ENCODE results near the gene KCTD15.

The KCTD15 gene

DNA sequence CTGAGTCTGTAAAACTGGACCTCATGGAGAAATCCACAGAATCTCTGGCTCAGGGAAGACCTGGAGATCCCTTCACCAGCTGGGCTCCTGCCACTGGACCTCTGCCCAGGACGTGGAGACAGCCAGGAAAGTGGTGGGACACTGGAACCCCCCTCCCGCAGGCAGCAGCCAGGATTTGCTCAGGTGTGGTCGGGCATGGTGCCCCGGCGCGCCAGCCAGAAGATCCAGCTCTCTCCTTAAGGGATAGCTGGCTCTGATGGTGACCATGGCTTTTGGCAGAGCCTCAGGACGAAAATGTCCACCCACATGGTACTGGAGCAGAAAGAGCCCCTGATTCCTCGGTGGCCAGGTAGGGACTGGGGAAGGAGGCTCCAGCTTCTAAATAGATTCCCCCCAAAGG, 26.6 kb upstream of the KCTD15 start:
- no peak for DNase-seq (ENCODE audit: extremely low spot score, insufficient read length, low read depth)
- FAIRE-seq, result no peak

GRCh38 chr19:33771384-33772101, 25.1 kb upstream of the KCTD15 start:
- FAIRE-seq (peak; percentile 47), DNase-seq (ENCODE audit: extremely low spot score, insufficient read length, low read depth) (peak; percentile 38)

DNA sequence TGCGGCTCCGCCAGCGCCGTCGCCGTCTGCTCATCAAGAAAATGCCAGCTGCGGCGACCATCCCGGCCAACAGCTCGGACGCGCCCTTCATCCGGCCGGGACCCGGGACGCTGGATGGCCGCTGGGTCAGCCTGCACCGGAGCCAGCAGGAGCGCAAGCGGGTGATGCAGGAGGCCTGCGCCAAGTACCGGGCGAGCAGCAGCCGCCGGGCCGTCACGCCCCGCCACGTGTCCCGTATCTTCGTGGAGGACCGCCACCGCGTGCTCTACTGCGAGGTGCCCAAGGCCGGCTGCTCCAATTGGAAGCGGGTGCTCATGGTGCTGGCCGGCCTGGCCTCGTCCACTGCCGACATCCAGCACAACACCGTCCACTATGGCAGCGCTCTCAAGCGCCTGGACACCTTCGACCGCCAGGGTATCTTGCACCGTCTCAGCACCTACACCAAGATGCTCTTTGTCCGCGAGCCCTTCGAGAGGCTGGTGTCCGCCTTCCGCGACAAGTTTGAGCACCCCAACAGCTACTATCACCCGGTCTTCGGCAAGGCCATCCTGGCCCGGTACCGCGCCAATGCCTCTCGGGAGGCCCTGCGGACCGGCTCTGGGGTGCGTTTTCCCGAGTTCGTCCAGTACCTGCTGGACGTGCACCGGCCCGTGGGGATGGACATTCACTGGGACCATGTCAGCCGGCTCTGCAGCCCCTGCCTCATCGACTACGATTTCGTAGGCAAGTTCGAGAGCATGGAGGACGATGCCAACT, 24.4 kb upstream of the KCTD15 start:
- DNase-seq (ENCODE audit: extremely low spot score, insufficient read length, low read depth) (no peak), FAIRE-seq (no peak)

DNA sequence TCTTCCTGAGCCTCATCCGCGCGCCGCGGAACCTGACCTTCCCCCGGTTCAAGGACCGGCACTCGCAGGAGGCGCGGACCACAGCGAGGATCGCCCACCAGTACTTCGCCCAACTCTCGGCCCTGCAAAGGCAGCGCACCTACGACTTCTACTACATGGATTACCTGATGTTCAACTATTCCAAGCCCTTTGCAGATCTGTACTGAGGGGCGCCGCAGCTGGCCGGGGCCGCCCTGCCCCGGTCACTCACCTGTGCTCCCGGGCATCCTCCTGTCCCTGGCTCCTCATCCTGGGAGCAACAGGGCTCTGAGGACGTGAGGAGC, 23.9 kb upstream of the KCTD15 start:
- FAIRE-seq (no peak), DNase-seq (ENCODE audit: extremely low spot score, insufficient read length, low read depth) (no peak)

- FAIRE-seq, result no peak
- DNase-seq (ENCODE audit: extremely low spot score, insufficient read length, low read depth), result no peak
Observed at GRCh38 chr19:33773704-33774624, 22.7 kb upstream of the KCTD15 start.

GRCh38 chr19:33774751-33775150, 21.9 kb upstream of the KCTD15 start:
- FAIRE-seq (no peak), DNase-seq (ENCODE audit: extremely low spot score, insufficient read length, low read depth) (no peak)

DNA sequence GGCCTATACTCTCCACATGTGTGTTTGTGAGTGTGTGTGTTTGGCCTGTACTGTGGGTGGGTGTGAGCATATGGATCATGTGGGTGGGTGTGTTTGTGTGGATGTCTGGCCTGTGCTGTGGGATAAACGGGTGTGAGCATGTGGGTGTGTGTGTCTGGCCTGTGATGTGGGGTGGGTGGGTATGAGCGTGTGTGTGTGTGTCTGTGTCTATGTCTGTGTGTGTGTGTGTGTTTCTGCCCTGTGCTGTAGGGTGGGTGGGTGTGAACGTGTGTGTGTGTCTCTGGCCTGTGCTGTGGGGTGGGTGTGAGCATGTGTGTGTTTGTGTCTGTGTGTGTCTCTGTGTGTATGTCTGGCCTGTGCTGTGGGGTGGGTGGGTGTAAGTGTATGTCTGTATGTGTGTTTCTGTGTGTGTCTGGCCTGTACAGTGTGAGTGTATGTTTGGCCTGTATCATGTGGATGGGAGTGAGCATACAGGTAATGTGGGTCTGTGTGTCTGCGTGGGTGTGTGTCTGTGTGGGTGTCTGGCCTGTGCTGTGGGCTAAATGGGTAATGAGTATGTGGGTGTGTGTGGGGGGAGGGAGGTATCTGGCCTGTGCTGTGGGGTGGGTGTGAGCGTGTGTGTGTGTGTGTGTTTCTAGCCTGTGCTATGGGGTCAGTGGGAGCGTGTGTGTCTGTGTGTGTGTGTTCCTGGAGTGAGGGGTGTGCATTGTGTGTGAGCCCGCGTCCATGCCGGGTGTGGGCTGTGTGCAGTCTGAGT, 20.8 kb upstream of the KCTD15 start:
- no peak for DNase-seq (ENCODE audit: extremely low spot score, insufficient read length, low read depth)
- no peak for FAIRE-seq

DNA sequence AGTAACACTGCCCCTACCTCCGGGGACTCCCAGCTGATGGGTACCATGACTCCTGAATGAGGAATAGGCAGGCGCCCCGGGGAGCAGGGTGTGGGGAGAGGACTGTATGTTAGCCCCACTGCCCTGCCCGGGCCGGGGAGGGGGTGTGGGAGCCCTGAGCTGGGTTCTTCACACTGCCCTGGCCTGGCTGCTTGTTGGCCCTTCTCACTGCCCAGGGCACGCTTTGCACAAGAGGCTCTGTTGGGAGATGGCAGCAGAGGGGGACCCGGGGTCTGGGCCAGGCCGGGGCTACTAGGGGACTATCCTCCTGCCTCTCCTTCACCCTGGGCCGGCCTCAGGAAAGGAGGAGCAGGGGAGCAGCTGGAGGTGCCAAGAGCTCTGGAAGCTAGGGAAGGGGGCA, 19.3 kb upstream of the KCTD15 start:
- FAIRE-seq (no peak), DNase-seq (ENCODE audit: extremely low spot score, insufficient read length, low read depth) (no peak)

- no peak for DNase-seq (ENCODE audit: extremely low spot score, insufficient read length, low read depth)
Observed at GRCh38 chr19:33777753-33778088, 18.9 kb upstream of the KCTD15 start.

DNA sequence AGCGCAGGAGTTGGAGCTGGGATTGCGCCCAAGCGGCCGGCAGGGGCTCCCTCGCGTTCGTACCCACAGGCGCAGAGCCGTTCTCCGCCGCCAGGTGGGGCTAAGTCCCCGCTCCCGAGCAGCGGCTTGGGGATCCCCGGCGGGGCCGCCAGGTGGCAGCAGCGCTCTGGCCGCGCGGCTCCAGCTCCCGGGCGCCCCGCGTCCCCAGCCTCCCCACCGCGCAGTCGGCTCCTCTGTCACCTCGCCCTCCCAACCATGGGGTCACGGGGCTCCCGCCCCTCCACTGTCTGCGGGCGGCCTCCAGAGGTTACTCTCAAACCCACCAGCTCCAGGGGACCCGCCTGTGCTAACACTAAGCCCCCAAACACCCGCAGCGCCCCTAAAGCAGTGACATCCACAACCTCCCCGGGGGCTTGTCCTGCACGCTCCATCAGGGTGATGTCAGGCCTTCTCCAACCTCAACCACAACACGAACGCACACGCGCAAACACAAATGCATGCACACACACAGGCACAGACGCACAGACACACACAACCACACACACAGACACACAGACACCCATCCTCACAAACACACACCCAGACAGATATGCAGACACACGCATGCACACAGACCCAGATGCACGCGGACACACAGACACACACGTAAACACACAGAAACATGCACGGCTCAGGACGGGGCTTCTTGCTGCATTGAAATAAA, 18.4 kb upstream of the KCTD15 start:
- FAIRE-seq, result peak; percentile 86
- DNase-seq (ENCODE audit: extremely low spot score, insufficient read length, low read depth), result peak; percentile 92

More at GRCh38 chr19:33777753-33778088, 18.9 kb upstream of the KCTD15 start:
- FAIRE-seq, result no peak

GRCh38 chr19:33779849-33780248, 16.8 kb upstream of the KCTD15 start:
- DNase-seq (ENCODE audit: extremely low spot score, insufficient read length, low read depth) (no peak), FAIRE-seq (no peak)

GRCh38 chr19:33780251-33780650, 16.4 kb upstream of the KCTD15 start:
- DNase-seq (ENCODE audit: extremely low spot score, insufficient read length, low read depth) (no peak), FAIRE-seq (no peak)

GRCh38 chr19:33780746-33781145, 15.9 kb upstream of the KCTD15 start:
- DNase-seq (ENCODE audit: extremely low spot score, insufficient read length, low read depth) (no peak), FAIRE-seq (no peak)

GRCh38 chr19:33781415-33781935, 15.2 kb upstream of the KCTD15 start:
- DNase-seq (ENCODE audit: extremely low spot score, insufficient read length, low read depth) (no peak), FAIRE-seq (no peak)

- DNase-seq (ENCODE audit: extremely low spot score, insufficient read length, low read depth) (no peak), FAIRE-seq (no peak)
Observed at GRCh38 chr19:33781996-33782395, 14.7 kb upstream of the KCTD15 start.

DNA sequence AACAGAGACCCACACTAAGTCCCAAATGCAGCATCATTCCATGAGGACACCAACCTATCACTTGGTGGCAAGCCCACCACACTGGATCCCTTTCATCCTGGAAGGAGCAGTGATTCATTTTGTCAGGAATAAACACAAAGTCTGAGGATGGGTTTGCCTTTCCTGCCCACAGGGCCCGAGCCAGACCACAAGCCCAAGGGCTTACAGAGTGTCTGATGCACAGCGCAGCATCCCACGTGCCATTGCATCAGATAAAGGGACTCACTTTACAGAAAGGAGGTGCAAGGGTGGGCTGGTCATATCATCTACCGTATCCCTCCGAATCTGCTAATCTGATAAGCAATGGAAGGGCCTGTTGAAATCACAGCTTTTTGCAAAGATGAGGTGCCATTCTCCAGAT, 12.2 kb upstream of the KCTD15 start:
- no peak for FAIRE-seq
- DNase-seq (ENCODE audit: extremely low spot score, insufficient read length, low read depth), result no peak

- no peak for DNase-seq (ENCODE audit: extremely low spot score, insufficient read length, low read depth)
- FAIRE-seq, result no peak
Observed at GRCh38 chr19:33785795-33786194, 10.9 kb upstream of the KCTD15 start.

- no peak for DNase-seq (ENCODE audit: extremely low spot score, insufficient read length, low read depth)
- no peak for FAIRE-seq
Observed at GRCh38 chr19:33788676-33789075, 8.0 kb upstream of the KCTD15 start.

DNA sequence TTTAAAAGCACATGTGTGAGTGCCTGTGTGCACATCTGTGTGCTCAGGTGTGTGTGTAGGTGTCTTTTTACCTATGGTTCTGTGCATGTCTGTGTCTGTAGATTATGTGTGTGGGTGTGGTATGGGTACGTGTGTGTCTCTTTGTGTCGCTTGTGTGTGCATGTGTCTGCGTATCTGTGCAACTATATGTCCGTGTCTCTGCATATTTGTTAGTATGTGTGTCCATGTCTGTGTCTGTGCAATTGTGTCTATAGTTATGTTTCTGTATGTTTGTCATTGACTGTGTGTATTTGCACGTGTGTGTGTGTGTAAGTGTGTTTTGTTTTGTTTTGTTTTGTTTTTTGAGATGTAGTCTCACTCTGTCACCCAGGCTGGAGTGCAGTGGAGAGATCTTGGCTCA, 7.3 kb upstream of the KCTD15 start:
- DNase-seq (ENCODE audit: extremely low spot score, insufficient read length, low read depth) (no peak), FAIRE-seq (no peak)

Measured in GM18507 (cell line).